PC-3 (cell line): Measurements from ENCODE around the gene CHRND.

Experiments used
- CTCF ChIP-seq: fragments of 300-600 bp; sonication (generic); conservative IDR thresholded peaks from 2 replicates; pipeline ENCODE4 v1.5.1; 2017; ENCODE audit warnings: antibody characterized with exemption, low read depth, mild to moderate bottlenecking, low read length
- EZH2 ChIP-seq: fragments of 300-600 bp; sonication (generic); IDR thresholded peaks from one replicate; pipeline ENCODE4 v1.6.1; 2017; ENCODE audit warnings: antibody characterized with exemption, mild to moderate bottlenecking, low read length; ENCODE audit not compliant: unreplicated experiment

- TF ChIP-seq CTCF (no peak), EZH2 (no peak)
Observed at GRCh38 chr2:232502911-232503808, 22.8 kb upstream of the CHRND start.
